Astrocyte (in vitro differentiated cells and primary cell): ENCODE measurements around the gene KCNH2. TPM values are rescaled to one million over a fixed set of nuclear protein-coding genes. Genes with fewer than 3 reads are reported as not detected.

ENCODE experiments used
- DNase-seq: peaks from one replicate; pipeline ENCODE4 v3.0.0-alpha.2; 2010; ENCODE audit warnings: low read depth
- FAIRE-seq: peaks from 2 replicates; lab custom pipeline; 2011; peaks lifted over from hg19 to GRCh38; lab: Jason Lieb, UNC
- H2AFZ ChIP-seq: 2 replicates; pipeline ENCODE4 v1.6.0; 2012; ENCODE audit warnings: low read depth, low read length, inconsistent platforms
- H3K27ac ChIP-seq: 2 replicates; pipeline ENCODE4 v1.5.1; 2011; ENCODE audit warnings: low read depth, low read length, inconsistent platforms
- H3K27me3 ChIP-seq: 2 replicates; pipeline ENCODE4 v1.6.0; 2011; ENCODE audit warnings: low read length, inconsistent platforms; ENCODE audit not compliant: insufficient read depth
- H3K36me3 ChIP-seq: 2 replicates; pipeline ENCODE4 v1.5.1; 2011; ENCODE audit warnings: low read length, inconsistent platforms; ENCODE audit not compliant: insufficient read depth
- H3K4me1 ChIP-seq: 2 replicates; pipeline ENCODE4 v1.5.1; 2011; ENCODE audit warnings: low read length, inconsistent platforms; ENCODE audit not compliant: insufficient read depth
- H3K4me2 ChIP-seq: 2 replicates; pipeline ENCODE4 v1.6.0; 2012; ENCODE audit warnings: low read length, inconsistent platforms
- H3K4me3 ChIP-seq: 2 replicates; pipeline ENCODE4 v1.5.1; 2011; ENCODE audit warnings: low read depth, mild to moderate bottlenecking, low read length, inconsistent platforms; ENCODE audit not compliant: insufficient read depth
- H3K79me2 ChIP-seq: 2 replicates; pipeline ENCODE4 v1.6.0; 2012; ENCODE audit warnings: mild to moderate bottlenecking, low read length, inconsistent platforms; ENCODE audit not compliant: insufficient read depth
- H3K9ac ChIP-seq: 2 replicates; pipeline ENCODE4 v1.6.0; 2012; ENCODE audit warnings: mild to moderate bottlenecking, low read length, inconsistent platforms
- H3K9me3 ChIP-seq: 2 replicates; pipeline ENCODE4 v1.5.1; 2012; ENCODE audit warnings: low read depth, mild to moderate bottlenecking, low read length, inconsistent platforms; ENCODE audit not compliant: insufficient read depth
- H4K20me1 ChIP-seq: 2 replicates; pipeline ENCODE4 v1.6.0; 2012; ENCODE audit warnings: low read length, inconsistent platforms; ENCODE audit not compliant: insufficient read depth
- H3K27ac Mint-ChIP-seq: one replicate; pipeline ENCODE4 v1.8.0; 2021; ENCODE audit warnings: mild to moderate bottlenecking, mixed read lengths; ENCODE audit not compliant: unreplicated experiment
- H3K27me3 Mint-ChIP-seq: one replicate; pipeline ENCODE4 v1.8.0; 2021; ENCODE audit warnings: low read depth, mixed read lengths; ENCODE audit not compliant: unreplicated experiment
- H3K36me3 Mint-ChIP-seq: one replicate; pipeline ENCODE4 v1.8.0; 2021; ENCODE audit warnings: low read depth, mixed read lengths; ENCODE audit not compliant: unreplicated experiment
- H3K4me1 Mint-ChIP-seq: one replicate; pipeline ENCODE4 v1.8.0; 2021; ENCODE audit warnings: low read depth, mixed read lengths; ENCODE audit not compliant: unreplicated experiment
- H3K4me3 Mint-ChIP-seq: one replicate; pipeline ENCODE4 v1.8.0; 2021; ENCODE audit warnings: mild to moderate bottlenecking, moderate library complexity, mixed read lengths; ENCODE audit not compliant: unreplicated experiment
- H3K9me3 Mint-ChIP-seq: one replicate; pipeline ENCODE4 v1.8.0; 2021; ENCODE audit warnings: mild to moderate bottlenecking, mixed read lengths; ENCODE audit not compliant: unreplicated experiment
- CTCF ChIP-seq: IDR thresholded peaks from 2 replicates; pipeline ENCODE4 v1.5.1; 2011; ENCODE audit warnings: low read depth, mild to moderate bottlenecking, inconsistent platforms, low read length, moderate library complexity; ENCODE audit not compliant: insufficient read depth
- EZH2 ChIP-seq: IDR thresholded peaks from 2 replicates; pipeline ENCODE4 v1.6.1; 2012; ENCODE audit warnings: mild to moderate bottlenecking, low read length, inconsistent platforms; ENCODE audit not compliant: insufficient read depth
- total RNA-seq: library from RNA; stranded (reverse); gene quantifications from 2 replicates; pipeline ENCODE4 v1.2.1, GENCODE V29; 2021

KCNH2 gene
- total RNA-seq, 1 donor from 2014 or later = 4.6 TPM

- Histone ChIP-seq H3K36me3 (no peaks in the 10 kb centered on the region), H3K9me3 (no peaks in the 10 kb centered on the region), H3K27ac (no peak overlapping the region), H4K20me1 (peaks cover 5% of the 10 kb centered on the region), H3K4me3 (no peak overlapping the region), H3K4me1 (no peaks in the 10 kb centered on the region), H3K9ac (no peak overlapping the region), H2AFZ (no peak overlapping the region), H3K4me2 (no peak overlapping the region), H3K79me2 (no peaks in the 10 kb centered on the region), H3K27me3 (peaks cover 43% of the 10 kb centered on the region)
- Mint-ChIP-seq H3K4me3 (no peak overlapping the region), H3K36me3 (peaks cover 3% of the 10 kb centered on the region), H3K9me3 (no peaks in the 10 kb centered on the region), H3K27ac (no peak overlapping the region), H3K27me3 (peaks cover 27% of the 10 kb centered on the region), H3K4me1 (peaks cover 9% of the 10 kb centered on the region)
- FAIRE-seq (no peak), DNase-seq (peak; percentile 11)
- TF ChIP-seq CTCF = no peak
- TF ChIP-seq EZH2 = no peak
Measured at GRCh38 chr7:150972023-150972468, 6.1 kb downstream of the KCNH2 start.

GRCh38 chr7:150971242-150972022, 6.7 kb downstream of the KCNH2 start:
- no peak overlapping the region for H3K4me2 ChIP-seq
- H3K36me3 ChIP-seq = no peaks in the 10 kb centered on the region
- Mint-ChIP-seq H3K36me3 (peaks cover 3% of the 10 kb centered on the region), H3K4me1 (peaks cover 9% of the 10 kb centered on the region), H3K9me3 (no peaks in the 10 kb centered on the region), H3K27me3 (peaks cover 27% of the 10 kb centered on the region), H3K27ac (no peak overlapping the region), H3K4me3 (no peak overlapping the region)
- no peak overlapping the region for H3K4me3 ChIP-seq
- H3K79me2 ChIP-seq = no peaks in the 10 kb centered on the region
- H3K9ac ChIP-seq = no peak overlapping the region
- TF ChIP-seq EZH2 = no peak
- TF ChIP-seq CTCF = no peak
- no peak overlapping the region for H3K27ac ChIP-seq
- FAIRE-seq (no peak), DNase-seq (no peak)
- H2AFZ ChIP-seq = no peak overlapping the region
- H3K4me1 ChIP-seq = no peaks in the 10 kb centered on the region
- H3K9me3 ChIP-seq = no peaks in the 10 kb centered on the region
- peaks cover 42% of the 10 kb centered on the region for H3K27me3 ChIP-seq
- H4K20me1 ChIP-seq = peaks cover 3% of the 10 kb centered on the region

- peaks cover 46% of the 10 kb centered on the region for H3K27me3 ChIP-seq
- Mint-ChIP-seq H3K4me1 (peaks cover 5% of the 10 kb centered on the region), H3K4me3 (no peak overlapping the region), H3K27me3 (peaks cover 23% of the 10 kb centered on the region), H3K36me3 (peaks cover 3% of the 10 kb centered on the region), H3K27ac (no peak overlapping the region), H3K9me3 (no peaks in the 10 kb centered on the region)
- no peak overlapping the region for H3K4me3 ChIP-seq
- FAIRE-seq = no peak
- H2AFZ ChIP-seq = no peak overlapping the region
- H3K27ac ChIP-seq = no peak overlapping the region
- no peaks in the 10 kb centered on the region for H3K36me3 ChIP-seq
- no peak for TF ChIP-seq CTCF
- no peak for TF ChIP-seq EZH2
- DNase-seq = no peak
- no peak overlapping the region for H3K4me2 ChIP-seq
- H3K9me3 ChIP-seq = no peaks in the 10 kb centered on the region
- H4K20me1 ChIP-seq = no peaks in the 10 kb centered on the region
- no peaks in the 10 kb centered on the region for H3K79me2 ChIP-seq
- no peak overlapping the region for H3K9ac ChIP-seq
- no peaks in the 10 kb centered on the region for H3K4me1 ChIP-seq
Measured at GRCh38 chr7:150970424-150970823, 7.7 kb downstream of the KCNH2 start.
